Measurements from ENCODE around the gene UTP25.

- TF ChIP-seq CTCF (IDR thresholded peaks at IDR 0.05) (no peak), POLR2A (IDR thresholded peaks at IDR 0.05) (no peak), EP300 (IDR thresholded peaks at IDR 0.05) (no peak), POLR2AphosphoS5 (IDR thresholded peaks at IDR 0.05) (no peak)
Observed at GRCh38 chr1:209853676-209854075, 25.9 kb downstream of the UTP25 start.

All from stomach (tissue), 4 donors.